ENCODE results near the gene PHTF2. TPM values are rescaled to one million over a fixed set of nuclear protein-coding genes. Genes with fewer than 3 reads are reported as not detected.

The PHTF2 gene
- 8.6 to 18.2 TPM (median 14.7 TPM) in 5 replicates for total RNA-seq (2022; extraction: Qiagen RNA extraction; ENCODE audit: low read depth)

GRCh38 chr7:77798394-77799077, at the start of gene PHTF2, which contains the start of gene TMEM60:
TSS of gene PHTF2 (plus strand) at chr7:77798773.
TSS of gene TMEM60 (minus strand) at chr7:77798434. CDS start at chr7:77794373, 4,061 bp downstream.

Other genes starting within 250 kb of the PHTF2 start
- gene RSBN1L, start 102.3 kb upstream of the PHTF2 start, total RNA-seq (2022; extraction: Qiagen RNA extraction; ENCODE audit: low read depth), result 9.0 to 11.8 TPM (median 9.6 TPM) in 5 replicates
- 16.4 to 29.9 TPM (median 26.6 TPM) in 5 replicates for gene TMEM60, start 339 bp upstream of the PHTF2 start, total RNA-seq (2022; extraction: Qiagen RNA extraction; ENCODE audit: low read depth)